HCT116 (cell line): ENCODE results near the gene KAZN. TPM values are rescaled to one million over a fixed set of nuclear protein-coding genes. Genes with fewer than 3 reads are reported as not detected.

ENCODE experiments used
- ATAC-seq: fragments of 200-7000 bp; cut with Tn5 transposase; 2 replicates; pipeline ENCODE4 v1.9.1; 2020; ENCODE audit warnings: mild to moderate bottlenecking, moderate library complexity
- BruUV-seq: library from RNA; stranded (reverse); fragments of 400-500 nt; replicated peaks from 2 replicates; lab custom pipeline; 2021; lab: Mats Ljungman, UMichigan
- CTCF ChIA-PET: fragments of 300-600 bp; sonication (Branson Sonifier 250); formaldehyde crosslinking; loops from one replicate; lab custom pipeline; 2021; ENCODE audit warnings: antibody characterized with exemption; lab: Charles Lee
- POLR2A ChIA-PET: fragments of 300-600, 350-600 bp; sonication (Branson Sonifier 250); formaldehyde crosslinking; loops from one replicate; lab custom pipeline; 2021; ENCODE audit warnings: antibody characterized with exemption; lab: Charles Lee
- RAD21 ChIA-PET, 2 experiments: fragments of 300-600 bp; sonication (Branson Sonifier 250); formaldehyde crosslinking; loops; one replicate each; lab custom pipeline; 2023; ENCODE audit warnings: low total read pairs in 2 of 2; ENCODE audit not compliant: uncharacterized antibody in 2 of 2, unreplicated experiment in 2 of 2, low non-redundant PET in 1 of 2; lab: Charles Lee
- DNase-seq: peaks from one replicate; pipeline ENCODE4 v3.0.0-alpha.2; 2010; ENCODE audit warnings: low read depth, low spot score
- H2AFZ ChIP-seq: fragments of 200-600 bp; shearing (Covaris generic), sonication (generic); 2 replicates; pipeline ENCODE4 v1.6.1; 2017; ENCODE audit warnings: low read depth, mixed run types, mixed read lengths, antibody characterized with exemption, low read length; ENCODE audit not compliant: poor library complexity, severe bottlenecking
- H3K27ac ChIP-seq: 2 replicates; pipeline ENCODE4 v1.5.1; 2012; ENCODE audit warnings: low read depth, low read length
- H3K27me3 ChIP-seq: fragments of 200-600 bp; sonication (generic); 2 replicates; pipeline ENCODE4 v1.6.1; 2016; ENCODE audit warnings: mixed run types, low read length, mixed read lengths; ENCODE audit not compliant: insufficient read depth
- H3K36me3 ChIP-seq, 2 experiments: fragments of 200-500 bp in 1 of 2; fragments of 200-600 bp in 1 of 2; sonication (Bioruptor generic) in 1 of 2; sonication (generic) in 1 of 2; 2 replicates each; pipeline versions ENCODE4 v1.5.1 to v1.6.1; 2014 to 2016; ENCODE audit warnings: low read length in 2 of 2, inconsistent platforms in 1 of 2, mixed read lengths in 1 of 2, mixed run types in 1 of 2; ENCODE audit not compliant: insufficient read depth in 2 of 2, control insufficient read depth in 1 of 2
- H3K4me1 ChIP-seq, 2 experiments: fragments of 200-600 bp in 1 of 2; sonication (generic) in 1 of 2; 2 replicates each; pipeline versions ENCODE4 v1.5.1 to v1.6.1; 2012 to 2017; ENCODE audit warnings: low read length in 2 of 2, inconsistent platforms in 1 of 2, mild to moderate bottlenecking in 1 of 2, mixed read lengths in 1 of 2, mixed run types in 1 of 2, moderate library complexity in 1 of 2; ENCODE audit not compliant: insufficient read depth in 2 of 2, control insufficient read depth in 1 of 2
- H3K4me2 ChIP-seq: fragments of 200-600 bp; sonication (generic); 2 replicates; pipeline ENCODE4 v1.6.1; 2017; ENCODE audit warnings: mixed run types, low read length, mixed read lengths
- H3K4me3 ChIP-seq, 2 experiments: fragments of 200-600 bp in 1 of 2; sonication (generic) in 1 of 2; replicated peaks in 1 of 2; 2 replicates each; pipeline ENCODE4 v1.5.1; 2011 to 2016; ENCODE audit warnings: low read length in 2 of 2, control low read depth in 1 of 2, low read depth in 1 of 2, mild to moderate bottlenecking in 1 of 2, mixed read lengths in 1 of 2, mixed run types in 1 of 2
- H3K79me2 ChIP-seq: fragments of 200-600 bp; sonication (generic); 2 replicates; pipeline ENCODE4 v1.6.1; 2017; ENCODE audit warnings: mild to moderate bottlenecking, mixed run types, low read length, moderate library complexity, mixed read lengths; ENCODE audit not compliant: insufficient read depth
- H3K9ac ChIP-seq: fragments of 200-600 bp; sonication (generic); 2 replicates; pipeline ENCODE4 v1.6.1; 2016; ENCODE audit warnings: low read length, mixed read lengths
- H3K9me2 ChIP-seq: fragments of 200-600 bp; sonication (generic), shearing (Covaris generic); 2 replicates; pipeline ENCODE4 v1.6.1; 2017; ENCODE audit warnings: mixed run types, mild to moderate bottlenecking, moderate library complexity; ENCODE audit not compliant: insufficient read depth
- H3K9me3 ChIP-seq, 2 experiments: fragments of 200-500 bp in 1 of 2; fragments of 200-600 bp in 1 of 2; sonication (Bioruptor generic) in 1 of 2; sonication (generic) in 1 of 2; 2 replicates each; pipeline ENCODE4 v1.6.1; 2014 to 2017; ENCODE audit warnings: low read length in 2 of 2, mixed read lengths in 2 of 2, inconsistent platforms in 1 of 2, low read depth in 1 of 2, mild to moderate bottlenecking in 1 of 2, mixed run types in 1 of 2, moderate library complexity in 1 of 2; ENCODE audit not compliant: control insufficient read depth in 1 of 2, insufficient read depth in 1 of 2
- H4K20me1 ChIP-seq: fragments of 200-600 bp; sonication (generic), shearing (Covaris generic); 2 replicates; pipeline ENCODE4 v1.6.1; 2017; ENCODE audit warnings: mixed run types, mild to moderate bottlenecking, moderate library complexity; ENCODE audit not compliant: insufficient read depth
- CBX3 ChIP-seq: IDR thresholded peaks from 2 replicates; pipeline ENCODE4 v1.6.1; 2012; ENCODE audit warnings: low read depth
- CEBPB ChIP-seq: IDR thresholded peaks from 2 replicates; pipeline ENCODE4 v1.6.1; 2012; ENCODE audit warnings: low read depth
- EGR1 ChIP-seq: IDR thresholded peaks from 2 replicates; pipeline ENCODE4 v1.6.1; 2012; ENCODE audit warnings: low read depth
- ELF1 ChIP-seq: IDR thresholded peaks from 2 replicates; pipeline ENCODE4 v1.6.1; 2012; ENCODE audit warnings: low read depth, borderline replicate concordance
- FOSL1 ChIP-seq: IDR thresholded peaks from 2 replicates; pipeline ENCODE4 v1.6.1; 2012; ENCODE audit warnings: low read depth
- JUND ChIP-seq: IDR thresholded peaks from 2 replicates; pipeline ENCODE4 v1.6.1; 2012
- POLR2A ChIP-seq: IDR thresholded peaks from 2 replicates; pipeline ENCODE4 v1.7.0; 2011; ENCODE audit warnings: borderline replicate concordance; ENCODE audit not compliant: insufficient read depth, insufficient read length; ENCODE audit errors: extremely low read depth
- POLR2AphosphoS5 ChIP-seq: IDR thresholded peaks from 2 replicates; pipeline ENCODE4 v1.6.1; 2011; ENCODE audit warnings: mild to moderate bottlenecking, low read depth, low read length, moderate library complexity
- SIN3A ChIP-seq: IDR thresholded peaks from 2 replicates; pipeline ENCODE4 v1.6.1; 2012; ENCODE audit warnings: low read depth
- SRF ChIP-seq: IDR thresholded peaks from 2 replicates; pipeline ENCODE4 v1.6.1; 2012; ENCODE audit warnings: low read depth
- YY1 ChIP-seq: IDR thresholded peaks from 2 replicates; pipeline ENCODE4 v1.6.1; 2011; ENCODE audit warnings: low read length, low read depth, moderate library complexity, mild to moderate bottlenecking; ENCODE audit not compliant: insufficient replicate concordance; ENCODE audit errors: extremely low read depth
- ZFX ChIP-seq: fragments of 450-650 bp; IDR thresholded peaks from 2 replicates; pipeline ENCODE4 v1.6.1; 2017
- intact Hi-C: fragments of 100-400 bp; cut with micrococcal nuclease; formaldehyde crosslinking; loops from 2 replicates; pipeline ENCODE4 v1.10.0; 2022
- total RNA-seq: library from RNA; stranded (reverse); gene quantifications from one replicate; pipeline ENCODE4 v1.2.1, GENCODE V29; 2021; ENCODE audit not compliant: unreplicated experiment
- TF ChIP-seq, protein P1 (sequence below): IDR thresholded peaks from 2 replicates; pipeline ENCODE4 v1.6.1; 2011; ENCODE audit warnings: mild to moderate bottlenecking, low read length, moderate library complexity; ENCODE audit not compliant: insufficient replicate concordance; ENCODE audit errors: extremely low read depth
- TF ChIP-seq, protein P2 (sequence below): IDR thresholded peaks from 2 replicates; pipeline ENCODE4 v1.6.1; 2012
- TF ChIP-seq, protein P3 (sequence below): IDR thresholded peaks from 2 replicates; pipeline ENCODE4 v1.6.1; 2012; ENCODE audit warnings: low read depth

The KAZN gene
- total RNA-seq, 1 experiment from 2014 or later: 13.4 TPM

DNA sequence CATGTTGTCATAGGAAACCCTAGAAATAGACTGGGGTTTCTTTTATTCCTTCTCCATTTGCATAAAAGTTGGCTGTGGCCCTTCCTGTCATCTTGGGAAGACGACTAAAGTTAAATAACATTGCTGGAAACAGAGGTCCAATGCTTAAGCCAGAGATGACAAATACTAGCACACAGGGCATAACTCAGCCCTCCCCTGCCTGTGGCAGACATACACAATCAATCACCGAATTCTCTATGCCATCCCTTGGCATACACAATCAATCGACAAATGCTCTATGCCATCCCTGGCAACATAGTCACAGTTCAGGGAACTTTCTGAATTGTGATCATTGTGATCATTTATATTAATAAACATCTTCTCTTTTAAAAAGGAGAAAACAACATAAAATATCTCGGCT, 229.4 kb downstream of the KAZN start:
- no peak overlapping the region for H3K27ac ChIP-seq
- DNase-seq: no peak
- H3K9me2 ChIP-seq: no peaks in the 10 kb centered on the region
- no peaks in the 10 kb centered on the region for H3K9me3 ChIP-seq
- H4K20me1 ChIP-seq: no peaks in the 10 kb centered on the region
- H3K4me3 ChIP-seq: no peak overlapping the region
- ChIA-PET POLR2A (no interaction called here), RAD21 (no interaction called here), CTCF (no interaction called here)
- no peaks in the 10 kb centered on the region for H3K4me1 ChIP-seq
- no peak overlapping the region for H3K9ac ChIP-seq
- H3K79me2 ChIP-seq: no peaks in the 10 kb centered on the region
- 0 out of 2 replicates have a peak, but pooled peaks have one; percentile 24 for TF ChIP-seq SRF
- no peak for TF ChIP-seq CBX3
- H3K36me3 ChIP-seq: no peaks in the 10 kb centered on the region
- no peak overlapping the region for H3K4me2 ChIP-seq
- intact Hi-C loops: no loop called here
- H2AFZ ChIP-seq: no peak overlapping the region
- H3K27me3 ChIP-seq: no peaks in the 10 kb centered on the region
- ATAC-seq: no peak; the same call in 1 of the 2 replicates
- BruUV-seq: no TSS peak

DNA sequence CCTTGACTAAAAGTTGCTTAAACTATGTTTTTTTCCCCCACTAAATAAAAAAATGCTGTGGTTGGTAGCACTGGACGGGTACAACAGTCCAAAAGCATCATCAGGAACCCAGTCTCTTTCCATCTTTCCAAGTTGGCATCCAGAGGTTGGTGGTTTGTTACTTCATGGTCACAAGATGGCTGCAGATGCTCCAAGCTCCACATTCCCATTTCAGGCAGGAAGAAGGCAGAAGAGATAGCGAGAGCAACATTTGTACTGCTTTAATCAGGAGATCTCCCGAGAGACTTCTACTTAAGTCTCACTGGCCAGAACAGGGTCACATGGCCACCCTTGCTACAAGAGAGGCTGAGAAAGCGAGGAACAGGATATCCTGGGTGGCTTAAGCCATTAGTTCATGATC, 230.2 kb downstream of the KAZN start:
- ATAC-seq (no peak), DNase-seq (no peak)
- H2AFZ ChIP-seq: no peak overlapping the region
- H3K27me3 ChIP-seq: no peaks in the 10 kb centered on the region
- H3K9ac ChIP-seq: no peak overlapping the region
- no peak overlapping the region for H3K27ac ChIP-seq
- H3K4me2 ChIP-seq: no peak overlapping the region
- no peaks in the 10 kb centered on the region for H3K79me2 ChIP-seq
- H3K36me3 ChIP-seq: no peaks in the 10 kb centered on the region
- no peak overlapping the region for H3K4me3 ChIP-seq
- H4K20me1 ChIP-seq: no peaks in the 10 kb centered on the region
- ChIA-PET RAD21 (no interaction called here), CTCF (no interaction called here), POLR2A (no interaction called here)
- H3K4me1 ChIP-seq: no peaks in the 10 kb centered on the region
- intact Hi-C loops: no loop called here
- H3K9me3 ChIP-seq: no peaks in the 10 kb centered on the region
- H3K9me2 ChIP-seq: no peaks in the 10 kb centered on the region
- no TSS peak for BruUV-seq
- TF ChIP-seq ELF1 (no peak), EGR1 (no peak), YY1 (no peak), ZFX (no peak), FOSL1 (no peak), POLR2AphosphoS5 (no peak), CEBPB (no peak), JUND (no peak), SRF (no peak), SIN3A (no peak), POLR2A (no peak)
- TF ChIP-seq, protein P1, sequence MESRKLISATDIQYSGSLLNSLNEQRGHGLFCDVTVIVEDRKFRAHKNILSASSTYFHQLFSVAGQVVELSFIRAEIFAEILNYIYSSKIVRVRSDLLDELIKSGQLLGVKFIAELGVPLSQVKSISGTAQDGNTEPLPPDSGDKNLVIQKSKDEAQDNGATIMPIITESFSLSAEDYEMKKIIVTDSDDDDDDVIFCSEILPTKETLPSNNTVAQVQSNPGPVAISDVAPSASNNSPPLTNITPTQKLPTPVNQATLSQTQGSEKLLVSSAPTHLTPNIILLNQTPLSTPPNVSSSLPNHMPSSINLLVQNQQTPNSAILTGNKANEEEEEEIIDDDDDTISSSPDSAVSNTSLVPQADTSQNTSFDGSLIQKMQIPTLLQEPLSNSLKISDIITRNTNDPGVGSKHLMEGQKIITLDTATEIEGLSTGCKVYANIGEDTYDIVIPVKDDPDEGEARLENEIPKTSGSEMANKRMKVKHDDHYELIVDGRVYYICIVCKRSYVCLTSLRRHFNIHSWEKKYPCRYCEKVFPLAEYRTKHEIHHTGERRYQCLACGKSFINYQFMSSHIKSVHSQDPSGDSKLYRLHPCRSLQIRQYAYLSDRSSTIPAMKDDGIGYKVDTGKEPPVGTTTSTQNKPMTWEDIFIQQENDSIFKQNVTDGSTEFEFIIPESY: no peak
- TF ChIP-seq, protein P2, sequence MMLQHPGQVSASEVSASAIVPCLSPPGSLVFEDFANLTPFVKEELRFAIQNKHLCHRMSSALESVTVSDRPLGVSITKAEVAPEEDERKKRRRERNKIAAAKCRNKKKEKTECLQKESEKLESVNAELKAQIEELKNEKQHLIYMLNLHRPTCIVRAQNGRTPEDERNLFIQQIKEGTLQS: no peak
- TF ChIP-seq, protein P3, sequence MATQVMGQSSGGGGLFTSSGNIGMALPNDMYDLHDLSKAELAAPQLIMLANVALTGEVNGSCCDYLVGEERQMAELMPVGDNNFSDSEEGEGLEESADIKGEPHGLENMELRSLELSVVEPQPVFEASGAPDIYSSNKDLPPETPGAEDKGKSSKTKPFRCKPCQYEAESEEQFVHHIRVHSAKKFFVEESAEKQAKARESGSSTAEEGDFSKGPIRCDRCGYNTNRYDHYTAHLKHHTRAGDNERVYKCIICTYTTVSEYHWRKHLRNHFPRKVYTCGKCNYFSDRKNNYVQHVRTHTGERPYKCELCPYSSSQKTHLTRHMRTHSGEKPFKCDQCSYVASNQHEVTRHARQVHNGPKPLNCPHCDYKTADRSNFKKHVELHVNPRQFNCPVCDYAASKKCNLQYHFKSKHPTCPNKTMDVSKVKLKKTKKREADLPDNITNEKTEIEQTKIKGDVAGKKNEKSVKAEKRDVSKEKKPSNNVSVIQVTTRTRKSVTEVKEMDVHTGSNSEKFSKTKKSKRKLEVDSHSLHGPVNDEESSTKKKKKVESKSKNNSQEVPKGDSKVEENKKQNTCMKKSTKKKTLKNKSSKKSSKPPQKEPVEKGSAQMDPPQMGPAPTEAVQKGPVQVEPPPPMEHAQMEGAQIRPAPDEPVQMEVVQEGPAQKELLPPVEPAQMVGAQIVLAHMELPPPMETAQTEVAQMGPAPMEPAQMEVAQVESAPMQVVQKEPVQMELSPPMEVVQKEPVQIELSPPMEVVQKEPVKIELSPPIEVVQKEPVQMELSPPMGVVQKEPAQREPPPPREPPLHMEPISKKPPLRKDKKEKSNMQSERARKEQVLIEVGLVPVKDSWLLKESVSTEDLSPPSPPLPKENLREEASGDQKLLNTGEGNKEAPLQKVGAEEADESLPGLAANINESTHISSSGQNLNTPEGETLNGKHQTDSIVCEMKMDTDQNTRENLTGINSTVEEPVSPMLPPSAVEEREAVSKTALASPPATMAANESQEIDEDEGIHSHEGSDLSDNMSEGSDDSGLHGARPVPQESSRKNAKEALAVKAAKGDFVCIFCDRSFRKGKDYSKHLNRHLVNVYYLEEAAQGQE: no peak
